HepG2 (cell line): ENCODE data around the gene C11orf24. TPM values are rescaled to one million over a fixed set of nuclear protein-coding genes. Genes with fewer than 3 reads are reported as not detected.

Experiments used
- ADNP ChIP-seq: sonication (generic); formaldehyde crosslinking; IDR thresholded peaks from 2 replicates; pipeline ENCODE4 v1.4.0; 2020; ENCODE audit warnings: missing genetic modification reagents
- ATF4 ChIP-seq, 2 experiments: fragments of 450-650 bp in 1 of 2; sonication (generic) in 1 of 2; formaldehyde crosslinking; IDR thresholded peaks; 2 replicates each; pipeline versions ENCODE4 v1.5.0 to v1.8.0; 2020 to 2022; ENCODE audit warnings: mild to moderate bottlenecking in 1 of 2, missing genetic modification reagents in 1 of 2
- CCAR2 ChIP-seq: fragments of 200-400 bp; formaldehyde crosslinking; optimal IDR thresholded peaks from 2 replicates; pipeline ENCODE3; 2018; ENCODE audit warnings: low read depth, mild to moderate bottlenecking, low read length, moderate library complexity
- CHCHD3 ChIP-seq: sonication (generic); formaldehyde crosslinking; IDR thresholded peaks from 2 replicates; pipeline ENCODE4 v1.8.0; 2022; ENCODE audit warnings: mild to moderate bottlenecking, missing genetic modification reagents, moderate library complexity
- ELK4 ChIP-seq: sonication (generic); formaldehyde crosslinking; IDR thresholded peaks from 2 replicates; pipeline ENCODE4 v1.9.0; 2021; ENCODE audit warnings: missing genetic modification reagents, borderline replicate concordance
- FOXK1 ChIP-seq: sonication (generic); formaldehyde crosslinking; IDR thresholded peaks from 2 replicates; pipeline ENCODE4 v1.4.0; 2020; ENCODE audit warnings: low read depth, missing genetic modification reagents, borderline replicate concordance
- FOXK2 ChIP-seq: fragments of 450-650 bp; IDR thresholded peaks from 2 replicates; pipeline ENCODE4 v1.6.1; 2016
- GABPA ChIP-seq, 2 experiments: IDR thresholded peaks; 2 replicates each; pipeline ENCODE4 v1.6.1; 2011 to 2016; ENCODE audit warnings: low read depth in 2 of 2, low read length in 1 of 2, missing biosample characterization in 1 of 2, missing genetic modification characterization in 1 of 2
- HIC2 ChIP-seq: sonication (generic); formaldehyde crosslinking; IDR thresholded peaks from 2 replicates; pipeline ENCODE4 v1.9.0; 2022; ENCODE audit warnings: low read depth, missing genetic modification reagents
- PAWR ChIP-seq: sonication (generic); formaldehyde crosslinking; IDR thresholded peaks from 2 replicates; pipeline ENCODE4 v1.4.0; 2020; ENCODE audit warnings: missing genetic modification reagents, mild to moderate bottlenecking, borderline replicate concordance
- POGZ ChIP-seq: sonication (generic); formaldehyde crosslinking; IDR thresholded peaks from 2 replicates; pipeline ENCODE4 v1.4.0; 2020; ENCODE audit warnings: mild to moderate bottlenecking, missing genetic modification reagents
- RORA ChIP-seq: sonication (generic); formaldehyde crosslinking; IDR thresholded peaks from 2 replicates; pipeline ENCODE4 v1.5.0; 2020; ENCODE audit warnings: mild to moderate bottlenecking, missing genetic modification reagents, moderate library complexity
- SALL1 ChIP-seq: sonication (generic); formaldehyde crosslinking; IDR thresholded peaks from 2 replicates; pipeline ENCODE4 v1.8.0; 2022; ENCODE audit warnings: mild to moderate bottlenecking, missing genetic modification reagents
- SKI ChIP-seq: fragments of 450-650 bp; IDR thresholded peaks from one replicate; pipeline ENCODE4 v1.6.1; 2018; ENCODE audit warnings: mild to moderate bottlenecking; ENCODE audit not compliant: partially characterized antibody
- SNAPC5 ChIP-seq: sonication (generic); formaldehyde crosslinking; IDR thresholded peaks from 2 replicates; pipeline ENCODE4 v1.8.1; 2023; ENCODE audit warnings: mild to moderate bottlenecking, missing genetic modification reagents, borderline replicate concordance
- SUZ12 ChIP-seq: fragments of 150-350 bp; IDR thresholded peaks from 2 replicates; pipeline ENCODE4 v1.6.1; 2014; ENCODE audit warnings: low read depth, low read length
- TEAD2 ChIP-seq: sonication (generic); formaldehyde crosslinking; IDR thresholded peaks from 2 replicates; pipeline ENCODE4 v1.9.0; 2021; ENCODE audit warnings: missing genetic modification reagents
- THYN1 ChIP-seq: sonication (generic); formaldehyde crosslinking; IDR thresholded peaks from 2 replicates; pipeline ENCODE4 v1.8.1; 2023; ENCODE audit warnings: low read depth, mild to moderate bottlenecking, moderate library complexity, missing genetic modification reagents, borderline replicate concordance
- ZNF136 ChIP-seq: sonication (generic); formaldehyde crosslinking; IDR thresholded peaks from 2 replicates; pipeline ENCODE4 v1.8.1; 2022; ENCODE audit warnings: low read depth, mild to moderate bottlenecking, moderate library complexity, missing genetic modification reagents
- ZNF280B ChIP-seq: sonication (generic); formaldehyde crosslinking; IDR thresholded peaks from 2 replicates; pipeline ENCODE4 v1.5.0; 2020; ENCODE audit warnings: missing genetic modification reagents, mild to moderate bottlenecking, borderline replicate concordance
- ZNF30 ChIP-seq: sonication (generic); formaldehyde crosslinking; IDR thresholded peaks from 2 replicates; pipeline ENCODE4 v1.5.0; 2020; ENCODE audit warnings: mild to moderate bottlenecking, missing genetic modification reagents
- ZNF652 ChIP-seq: IDR thresholded peaks from 2 replicates; pipeline ENCODE4 v1.6.1; 2016; ENCODE audit warnings: low read depth, borderline replicate concordance
- polyA plus RNA-seq, 8 experiments: library from polyadenylated mRNA; depleted of rRNA in 3 of 8; stranded (reverse) in 7 of 8; unstranded in 1 of 8; fragments of >200 nt; fragmentation: Illumina TruSeq in 4 of 8; extraction: Trizol in 4 of 8; gene quantifications; 2 replicates each; pipeline versions ENCODE4 v1.2.1 to v1.2.3, GENCODE V29; 2011 to 2016; ENCODE audit warnings: low read depth in 4 of 8, missing spikeins in 1 of 8, mixed read lengths in 1 of 8; ENCODE audit not compliant: insufficient read depth in 1 of 8
- total RNA-seq, 5 experiments: library from RNA; depleted of rRNA; stranded (reverse); fragments of >200 nt; fragmentation: Illumina TruSeq; extraction: Trizol; gene quantifications; 2 replicates each; pipeline ENCODE4 v1.2.3, GENCODE V29; 2016; ENCODE audit warnings: low read depth in 1 of 5
- TF ChIP-seq, protein P1 (sequence below): sonication (generic); formaldehyde crosslinking; IDR thresholded peaks from 2 replicates; pipeline ENCODE4 v1.8.0; 2022; ENCODE audit warnings: missing genetic modification reagents, mild to moderate bottlenecking, inconsistent platforms, borderline replicate concordance

The C11orf24 gene
- total and polyA plus RNA-seq, 2 of the 13 experiments (the other 11 are each of a cell fraction or from before 2014, with no cell fraction given), result 52.9 to 55.5 TPM

DNA sequence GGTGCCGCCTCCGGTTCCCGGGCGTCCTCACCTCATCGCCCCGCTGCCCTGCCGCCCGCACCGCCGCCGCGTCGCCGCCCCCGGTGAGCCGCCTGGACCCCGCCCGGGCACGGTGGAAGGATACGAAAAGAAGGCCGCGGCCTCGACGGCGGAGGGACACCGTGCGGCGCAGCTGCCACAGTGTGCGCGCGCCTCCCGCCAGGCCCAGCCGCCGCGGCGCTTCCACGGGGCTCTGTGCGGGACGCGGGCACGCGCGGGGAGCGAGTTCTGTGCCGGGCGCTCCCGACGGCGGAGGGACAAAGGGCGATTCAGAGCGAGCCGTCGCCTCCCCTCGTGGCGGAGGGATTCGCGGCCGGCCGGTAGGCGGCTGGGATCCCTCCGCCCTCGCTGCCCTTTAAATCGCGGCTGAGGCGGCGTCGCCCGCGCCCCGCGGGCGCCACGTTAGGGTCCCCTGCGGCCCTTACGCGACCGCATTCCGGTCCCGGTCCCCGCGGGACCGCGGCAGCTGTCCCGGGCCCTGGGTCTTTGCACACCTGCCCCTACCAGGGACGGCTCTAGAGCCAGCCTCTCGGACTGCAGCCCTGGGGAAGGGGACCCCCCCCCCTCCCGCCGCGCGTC, 58.1 kb downstream of the C11orf24 start (continued):
- TF ChIP-seq ELK4 (CRISPR knock-in tag) (no peak), SKI (peak; percentile 96), ZNF280B (no peak; the same call in 1 of the 2 replicates), SNAPC5 (CRISPR knock-in tag) (no peak), FOXK2 (no peak), SALL1 (CRISPR knock-in tag) (peak; percentile 84), HIC2 (CRISPR knock-in tag) (no peak), CHCHD3 (CRISPR knock-in tag) (no peak), SUZ12 (no peak), ZNF30 (CRISPR knock-in tag) (no peak), TEAD2 (CRISPR knock-in tag) (no peak), ZNF136 (CRISPR knock-in tag) (no peak), ATF4 (CRISPR knock-in tag; IDR thresholded peaks at IDR 0.05) (peak in 1 of 2 experiments; percentile 29; a peak in 1 of 4 replicates), GABPA (IDR thresholded peaks at IDR 0.05; ENCODE audit: low read depth, low read length) (no peak), GABPA (CRISPR knock-in tag; IDR thresholded peaks at IDR 0.05; ENCODE audit: low read depth) (no peak), RORA (CRISPR knock-in tag) (no peak), FOXK1 (CRISPR knock-in tag) (peak; percentile 30; the same call in 1 of the 2 replicates), POGZ (CRISPR knock-in tag) (peak; percentile 74), CCAR2 (peak; percentile 28), THYN1 (CRISPR knock-in tag) (no peak), ZNF652 (no peak), PAWR (CRISPR knock-in tag) (no peak), ADNP (CRISPR knock-in tag) (no peak)
- TF ChIP-seq, protein P1, sequence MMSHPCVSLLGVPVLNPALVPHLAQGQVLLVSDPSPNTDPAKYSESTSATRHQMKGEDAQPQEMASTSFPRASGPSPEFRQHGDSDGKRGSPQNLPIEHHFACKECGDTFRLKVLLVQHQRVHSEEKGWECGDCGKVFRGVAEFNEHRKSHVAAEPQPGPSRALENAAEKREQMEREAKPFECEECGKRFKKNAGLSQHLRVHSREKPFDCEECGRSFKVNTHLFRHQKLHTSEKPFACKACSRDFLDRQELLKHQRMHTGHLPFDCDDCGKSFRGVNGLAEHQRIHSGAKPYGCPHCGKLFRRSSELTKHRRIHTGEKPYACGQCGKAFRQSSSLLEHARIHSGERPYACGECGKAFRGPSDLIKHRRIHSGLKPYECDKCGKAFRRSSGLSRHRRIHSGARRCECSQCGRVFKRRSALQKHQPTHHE (CRISPR knock-in tag), result no peak
